HG03095 (cell line): ENCODE data around the gene IP6K3.

Experiments
- ATAC-seq: cut with Tn5 transposase; IDR thresholded peaks from one replicate; pipeline ENCODE4 v1.9.1; 2021; ENCODE audit warnings: moderate library complexity; ENCODE audit not compliant: unreplicated experiment

IP6K3 gene

GRCh38 chr6:33678233-33678931, 68.3 kb downstream of the IP6K3 start:
- ATAC-seq = no peak

- no peak for ATAC-seq
These were observed 69.0 kb downstream of the IP6K3 start for GRCh38 chr6:33677689-33678088.

- ATAC-seq = no peak
These were observed 69.5 kb downstream of the IP6K3 start for GRCh38 chr6:33677143-33677660.

GRCh38 chr6:33676416-33677142, 70.1 kb downstream of the IP6K3 start:
- no peak for ATAC-seq

GRCh38 chr6:33675968-33676367, 70.7 kb downstream of the IP6K3 start:
- ATAC-seq = no peak

GRCh38 chr6:33673851-33674250, 72.9 kb downstream of the IP6K3 start:
- no peak for ATAC-seq

- no peak for ATAC-seq
These were observed 73.9 kb downstream of the IP6K3 start for GRCh38 chr6:33672808-33673207.

- no peak for ATAC-seq
These were observed 75.0 kb downstream of the IP6K3 start for GRCh38 chr6:33671744-33672072.
